PFSK-1 (cell line): Measurements from ENCODE around the gene BBS12.

Experiments used
- POLR2AphosphoS5 ChIP-seq: IDR thresholded peaks from 2 replicates; pipeline ENCODE4 v1.6.1; 2012; ENCODE audit warnings: low read depth, mild to moderate bottlenecking, control low read depth, low read length, moderate library complexity
- TAF1 ChIP-seq: IDR thresholded peaks from 2 replicates; pipeline ENCODE4 v1.6.1; 2012; ENCODE audit warnings: low read length, control low read depth, borderline replicate concordance; ENCODE audit not compliant: insufficient read depth

- TF ChIP-seq POLR2AphosphoS5 (no peak), TAF1 (no peak)
These were observed 31.4 kb upstream of the BBS12 start for GRCh38 chr4:122701061-122701460.
